GM12892 (cell line): ENCODE results near the gene SLC25A30.
"Not testable (repeated sequence)": the region's sequence is repeated elsewhere in the genome, so short reads cannot be mapped to it uniquely, and the experiment has no call there.

Experiments used
- POLR2AphosphoS5 ChIP-seq: IDR thresholded peaks from 2 replicates; pipeline ENCODE4 v1.6.1; 2011; ENCODE audit warnings: low read depth, low read length, control low read depth
- TAF1 ChIP-seq: IDR thresholded peaks from 2 replicates; pipeline ENCODE4 v1.6.1; 2011; ENCODE audit warnings: low read depth, mild to moderate bottlenecking, control low read depth, low read length, borderline replicate concordance

DNA sequence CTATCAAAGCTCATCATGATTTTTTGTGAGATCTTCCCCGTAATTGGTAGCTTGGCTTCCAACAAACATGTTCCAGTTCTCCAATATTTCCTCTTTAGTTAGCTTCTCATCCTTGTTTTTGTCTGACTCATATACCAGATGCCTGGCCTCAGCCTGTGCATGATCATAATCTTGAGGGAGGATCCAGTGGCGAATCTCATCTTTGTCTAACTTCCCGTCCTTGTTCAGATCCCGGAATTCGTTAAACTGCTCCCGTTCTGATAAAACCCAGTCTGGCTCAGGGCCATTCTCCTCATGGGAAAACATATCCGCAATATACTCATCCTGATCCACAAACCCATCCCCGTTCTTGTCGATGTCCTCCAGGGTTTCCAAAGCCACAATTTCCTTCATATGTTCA lies 27.8 kb downstream of the SLC25A30 start:
- TF ChIP-seq TAF1, POLR2AphosphoS5: not testable (repeated sequence)
